ENCODE results near the gene DHRS2. TPM values are rescaled to one million over a fixed set of nuclear protein-coding genes. Genes with fewer than 3 reads are reported as not detected.

Gene DHRS2
- polyA plus RNA-seq, 1 donor (not counting 4 experiments of a cell fraction or from before 2014, with no cell fraction given): 0.14 TPM

DNA sequence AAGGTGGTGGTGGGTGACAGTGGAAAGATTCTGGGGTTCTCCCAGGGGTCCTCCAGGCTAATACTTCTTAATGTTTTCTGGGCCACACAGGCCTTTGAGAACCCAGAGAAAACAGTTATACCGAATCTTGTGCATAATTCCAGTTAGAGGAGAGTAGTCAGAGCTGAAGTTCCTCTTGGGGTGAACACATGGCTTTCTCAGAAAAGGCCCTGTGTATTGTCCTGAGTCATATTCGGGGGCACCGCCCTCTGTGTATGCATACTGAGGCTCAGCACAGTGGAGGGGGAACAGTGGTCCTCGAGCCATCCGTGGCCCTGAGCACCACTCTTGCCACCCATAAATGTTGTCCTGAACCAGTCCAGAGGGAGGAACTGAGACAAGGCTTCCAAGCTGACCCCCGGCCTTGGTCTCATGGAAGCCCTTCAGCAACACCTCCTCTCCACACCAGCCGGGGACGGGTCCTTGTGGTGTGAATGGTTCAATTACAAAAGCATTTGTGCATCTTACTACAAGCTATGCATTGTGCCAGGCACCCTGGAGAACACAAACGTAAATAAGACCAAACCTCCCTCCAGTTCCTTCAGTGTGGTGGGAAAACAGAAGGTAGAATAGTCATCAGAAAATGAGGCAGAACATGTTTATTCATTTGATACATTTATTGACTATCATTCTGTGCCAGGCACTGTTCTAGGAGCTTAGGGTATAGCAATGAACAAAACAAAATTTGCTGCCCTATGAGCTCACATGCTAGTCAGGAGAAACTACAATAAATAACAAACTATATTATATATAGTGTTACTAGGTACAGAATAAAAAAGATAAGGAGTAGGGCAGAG lies 9.9 kb downstream of the DHRS2 start:
- H3K4me1 ChIP-seq (ENCODE audit: control insufficient read depth, extremely low read depth, insufficient read depth, low read length): no peaks in the 10 kb centered on the region
- dilution Hi-C loops (cut with MboI; ENCODE audit: extremely low pct_ligation_motif_present, low sequenced_read_pairs): no loop called here
- no peaks in the 10 kb centered on the region for H3K36me3 ChIP-seq (ENCODE audit: control insufficient read depth in 2 of 2, extremely low read depth in 1 of 2, insufficient read depth in 2 of 2, low read length in 2 of 2)
- no peaks in the 10 kb centered on the region for H3K79me2 ChIP-seq (ENCODE audit: control insufficient read depth, insufficient read depth, low read length)
- peaks cover 4% of the 10 kb centered on the region for H3K27me3 ChIP-seq (ENCODE audit: control insufficient read depth, extremely low read depth, insufficient read depth, low read length)
- FAIRE-seq (no peak), DNase-seq (ENCODE audit: low read depth, low spot score) (no peak)
- no peak overlapping the region for H2AFZ ChIP-seq (ENCODE audit: control insufficient read depth, low read length)
- H3K27ac ChIP-seq (ENCODE audit: control insufficient read depth, insufficient read depth, low read length): no peak overlapping the region
- no peaks in the 10 kb centered on the region for H3K9me1 ChIP-seq (ENCODE audit: control insufficient read depth, extremely low read depth, insufficient read depth, low read length)
- H3K4me2 ChIP-seq (ENCODE audit: control insufficient read depth, extremely low read depth, insufficient read depth, low read depth, low read length): no peak overlapping the region
- H3K4me3 ChIP-seq (ENCODE audit: control insufficient read depth in 2 of 3, extremely low read depth in 1 of 3, insufficient read depth in 2 of 3, low read depth in 1 of 3, low read length in 3 of 3): no peak overlapping the region
- no peaks in the 10 kb centered on the region for H4K20me1 ChIP-seq (ENCODE audit: control insufficient read depth, extremely low read depth, insufficient read depth, low read length)
- no peaks in the 10 kb centered on the region for H3K9me3 ChIP-seq (ENCODE audit: control insufficient read depth, low read depth, low read length)
- no peak overlapping the region for H3K9ac ChIP-seq (ENCODE audit: control insufficient read depth, extremely low read depth, insufficient read depth, low read length)
- TF ChIP-seq, protein P1, sequence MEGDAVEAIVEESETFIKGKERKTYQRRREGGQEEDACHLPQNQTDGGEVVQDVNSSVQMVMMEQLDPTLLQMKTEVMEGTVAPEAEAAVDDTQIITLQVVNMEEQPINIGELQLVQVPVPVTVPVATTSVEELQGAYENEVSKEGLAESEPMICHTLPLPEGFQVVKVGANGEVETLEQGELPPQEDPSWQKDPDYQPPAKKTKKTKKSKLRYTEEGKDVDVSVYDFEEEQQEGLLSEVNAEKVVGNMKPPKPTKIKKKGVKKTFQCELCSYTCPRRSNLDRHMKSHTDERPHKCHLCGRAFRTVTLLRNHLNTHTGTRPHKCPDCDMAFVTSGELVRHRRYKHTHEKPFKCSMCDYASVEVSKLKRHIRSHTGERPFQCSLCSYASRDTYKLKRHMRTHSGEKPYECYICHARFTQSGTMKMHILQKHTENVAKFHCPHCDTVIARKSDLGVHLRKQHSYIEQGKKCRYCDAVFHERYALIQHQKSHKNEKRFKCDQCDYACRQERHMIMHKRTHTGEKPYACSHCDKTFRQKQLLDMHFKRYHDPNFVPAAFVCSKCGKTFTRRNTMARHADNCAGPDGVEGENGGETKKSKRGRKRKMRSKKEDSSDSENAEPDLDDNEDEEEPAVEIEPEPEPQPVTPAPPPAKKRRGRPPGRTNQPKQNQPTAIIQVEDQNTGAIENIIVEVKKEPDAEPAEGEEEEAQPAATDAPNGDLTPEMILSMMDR (optimal IDR thresholded peaks at IDR 0.05 in 1 of 3, IDR thresholded peaks at IDR 0.05 in 1 of 3, conservative IDR thresholded peaks at IDR 0.05 in 1 of 3; ENCODE audit: extremely low read depth in 1 of 3, insufficient read depth in 2 of 3, low read length in 3 of 3): no peak
- no peak for TF ChIP-seq EZH2 (IDR thresholded peaks at IDR 0.05; ENCODE audit: low read length)

DNA sequence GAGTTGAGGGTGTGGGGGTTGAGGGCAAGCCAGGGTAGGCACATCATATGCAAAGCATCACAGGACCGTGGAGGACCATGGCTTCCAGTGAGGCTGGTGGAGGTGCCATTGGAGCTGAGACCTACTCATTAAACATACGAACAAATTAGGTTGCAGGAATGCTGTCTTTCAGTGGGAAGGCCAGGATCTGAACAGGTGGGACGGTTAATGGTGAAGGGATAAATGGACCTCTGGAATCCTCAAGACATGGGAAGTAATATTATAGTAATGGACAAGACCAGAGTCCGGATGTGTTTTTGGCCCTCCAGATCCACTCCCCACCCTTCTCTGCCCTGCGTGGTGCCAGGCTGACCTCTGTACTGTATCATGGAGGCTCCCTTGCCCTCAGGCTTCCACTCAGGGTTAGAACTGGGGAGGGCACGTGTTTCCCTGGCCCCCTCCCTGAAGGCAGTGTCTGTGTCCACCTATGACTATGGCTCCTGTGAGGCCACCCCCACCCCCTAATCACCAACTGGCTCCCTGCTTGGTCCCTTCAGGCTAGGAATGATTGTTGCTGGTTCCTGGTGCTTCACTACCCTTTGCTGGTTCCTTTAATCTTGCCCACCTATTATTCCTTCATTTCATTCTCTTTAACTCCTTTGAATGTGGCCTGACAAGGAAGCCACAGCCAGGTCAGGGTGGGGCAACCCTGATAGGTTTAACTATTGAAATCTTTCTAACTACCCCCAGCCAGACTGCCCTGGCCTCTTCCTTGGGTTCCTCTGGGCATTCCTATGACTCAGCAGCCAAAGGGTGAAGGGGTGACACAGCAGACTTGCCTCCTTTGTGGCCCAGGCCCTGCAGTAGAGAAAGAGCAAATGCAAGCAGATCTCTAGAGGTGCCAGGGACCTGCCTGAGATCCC lies 10.7 kb downstream of the DHRS2 start:
- Histone ChIP-seq H3K9me1 (ENCODE audit: control insufficient read depth, extremely low read depth, insufficient read depth, low read length) (no peaks in the 10 kb centered on the region), H3K36me3 (ENCODE audit: control insufficient read depth in 2 of 2, extremely low read depth in 1 of 2, insufficient read depth in 2 of 2, low read length in 2 of 2) (no peaks in the 10 kb centered on the region), H3K9ac (ENCODE audit: control insufficient read depth, extremely low read depth, insufficient read depth, low read length) (no peak overlapping the region), H3K4me3 (ENCODE audit: control insufficient read depth in 2 of 3, extremely low read depth in 1 of 3, insufficient read depth in 2 of 3, low read depth in 1 of 3, low read length in 3 of 3) (no peak overlapping the region), H3K4me2 (ENCODE audit: control insufficient read depth, extremely low read depth, insufficient read depth, low read depth, low read length) (no peak overlapping the region), H3K27ac (ENCODE audit: control insufficient read depth, insufficient read depth, low read length) (no peak overlapping the region), H3K79me2 (ENCODE audit: control insufficient read depth, insufficient read depth, low read length) (no peaks in the 10 kb centered on the region), H4K20me1 (ENCODE audit: control insufficient read depth, extremely low read depth, insufficient read depth, low read length) (no peaks in the 10 kb centered on the region), H3K27me3 (ENCODE audit: control insufficient read depth, extremely low read depth, insufficient read depth, low read length) (peaks cover 4% of the 10 kb centered on the region), H3K9me3 (ENCODE audit: control insufficient read depth, low read depth, low read length) (no peaks in the 10 kb centered on the region), H2AFZ (ENCODE audit: control insufficient read depth, low read length) (no peak overlapping the region), H3K4me1 (ENCODE audit: control insufficient read depth, extremely low read depth, insufficient read depth, low read length) (no peaks in the 10 kb centered on the region)
- FAIRE-seq: no peak
- dilution Hi-C loops (cut with MboI; ENCODE audit: extremely low pct_ligation_motif_present, low sequenced_read_pairs): no loop called here
- DNase-seq (ENCODE audit: low read depth, low spot score): no peak
- TF ChIP-seq, protein P1 (optimal IDR thresholded peaks at IDR 0.05 in 1 of 3, IDR thresholded peaks at IDR 0.05 in 1 of 3, conservative IDR thresholded peaks at IDR 0.05 in 1 of 3; ENCODE audit: extremely low read depth in 1 of 3, insufficient read depth in 2 of 3, low read length in 3 of 3): no peak
- no peak for TF ChIP-seq EZH2 (IDR thresholded peaks at IDR 0.05; ENCODE audit: low read length)

All from keratinocyte (primary cell).